ENCODE measurements around the gene ZNF546.
"Not testable (repeated sequence)": the region's sequence is repeated elsewhere in the genome, so short reads cannot be mapped to it uniquely, and the experiment has no call there.

Gene ZNF546

GRCh38 chr19:40038047-40038446, 41.2 kb downstream of the ZNF546 start:
- not testable (repeated sequence) for H3K4me3 ChIP-seq (ENCODE audit: low read length); H3K4me1 ChIP-seq (ENCODE audit: insufficient read depth, low read length); H2AFZ ChIP-seq (ENCODE audit: low read depth, low read length); H3K27me3 ChIP-seq (ENCODE audit: insufficient read depth, low read length)
- peaks cover 38% of the 10 kb centered on the region for H3K9me3 ChIP-seq (ENCODE audit: low read length)
- H3K36me3 ChIP-seq (ENCODE audit: insufficient read depth, low read length): peaks cover 38% of the 10 kb centered on the region

GRCh38 chr19:40041718-40042117, 44.9 kb downstream of the ZNF546 start:
- Histone ChIP-seq H3K9me3 (ENCODE audit: low read length) (peaks cover 30% of the 10 kb centered on the region), H3K36me3 (ENCODE audit: insufficient read depth, low read length) (peaks cover 26% of the 10 kb centered on the region)
- H2AFZ ChIP-seq (ENCODE audit: low read depth, low read length); H3K27me3 ChIP-seq (ENCODE audit: insufficient read depth, low read length); H3K4me1 ChIP-seq (ENCODE audit: insufficient read depth, low read length); H3K4me3 ChIP-seq (ENCODE audit: low read length): not testable (repeated sequence)

- H3K4me3 ChIP-seq (ENCODE audit: low read length): no peak overlapping the region
- peaks cover 10% of the 10 kb centered on the region for H3K36me3 ChIP-seq (ENCODE audit: insufficient read depth, low read length)
- H3K9me3 ChIP-seq (ENCODE audit: low read length): peaks cover 18% of the 10 kb centered on the region
- H3K27me3 ChIP-seq (ENCODE audit: insufficient read depth, low read length): no peaks in the 10 kb centered on the region
- peaks cover 17% of the 10 kb centered on the region for H3K4me1 ChIP-seq (ENCODE audit: insufficient read depth, low read length)
- no peak overlapping the region for H2AFZ ChIP-seq (ENCODE audit: low read depth, low read length)
Measured at GRCh38 chr19:40053491-40053890, 56.6 kb downstream of the ZNF546 start.

DNA sequence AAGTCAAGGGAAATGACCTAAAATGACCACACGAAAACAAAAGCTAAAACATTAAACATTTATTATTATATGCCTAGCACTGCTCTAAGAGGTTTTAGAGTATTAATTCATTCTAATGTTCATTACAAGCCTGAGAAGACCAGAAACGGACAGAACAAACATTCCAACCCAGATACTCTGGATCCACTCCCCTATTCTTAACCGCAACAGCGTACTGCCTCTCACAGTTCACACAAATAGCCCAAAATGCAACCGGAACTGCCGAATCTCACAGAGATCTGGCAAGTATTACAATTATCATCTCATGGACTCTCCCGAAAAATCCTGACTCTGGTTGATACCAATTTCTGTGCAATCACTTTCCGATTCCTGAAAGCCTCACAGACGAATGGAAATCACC, 57.8 kb downstream of the ZNF546 start:
- peak overlapping the region; percentile 67 for H3K4me3 ChIP-seq (ENCODE audit: low read length)
- H3K9me3 ChIP-seq (ENCODE audit: low read length): peaks cover 15% of the 10 kb centered on the region
- H3K27me3 ChIP-seq (ENCODE audit: insufficient read depth, low read length): no peaks in the 10 kb centered on the region
- H2AFZ ChIP-seq (ENCODE audit: low read depth, low read length): no peak overlapping the region
- H3K4me1 ChIP-seq (ENCODE audit: insufficient read depth, low read length): peaks cover 17% of the 10 kb centered on the region
- H3K36me3 ChIP-seq (ENCODE audit: insufficient read depth, low read length): peaks cover 1% of the 10 kb centered on the region

DNA sequence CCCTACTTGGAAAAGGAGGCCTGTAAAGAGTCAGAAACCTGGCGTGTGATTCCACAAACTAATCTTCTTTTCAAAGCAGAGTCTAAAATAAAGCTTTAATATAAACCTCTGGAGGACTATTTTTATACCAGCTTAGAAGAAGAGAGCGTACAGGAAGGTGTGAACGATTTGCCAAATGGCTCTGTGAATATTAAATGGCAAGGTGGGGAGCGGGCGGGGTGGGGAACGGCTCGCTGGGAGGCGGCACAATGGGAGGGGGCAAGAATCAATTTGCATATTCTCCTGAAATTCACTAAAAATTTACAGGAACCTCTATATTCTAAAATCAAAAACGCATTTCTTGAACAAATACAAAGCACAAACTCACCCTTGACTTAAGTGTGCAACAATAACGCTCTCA, 58.2 kb downstream of the ZNF546 start:
- Histone ChIP-seq H3K36me3 (ENCODE audit: insufficient read depth, low read length) (no peaks in the 10 kb centered on the region), H3K4me1 (ENCODE audit: insufficient read depth, low read length) (peaks cover 17% of the 10 kb centered on the region), H2AFZ (ENCODE audit: low read depth, low read length) (no peak overlapping the region), H3K4me3 (ENCODE audit: low read length) (peak overlapping the region; percentile 67), H3K9me3 (ENCODE audit: low read length) (peaks cover 19% of the 10 kb centered on the region), H3K27me3 (ENCODE audit: insufficient read depth, low read length) (no peaks in the 10 kb centered on the region)

DNA sequence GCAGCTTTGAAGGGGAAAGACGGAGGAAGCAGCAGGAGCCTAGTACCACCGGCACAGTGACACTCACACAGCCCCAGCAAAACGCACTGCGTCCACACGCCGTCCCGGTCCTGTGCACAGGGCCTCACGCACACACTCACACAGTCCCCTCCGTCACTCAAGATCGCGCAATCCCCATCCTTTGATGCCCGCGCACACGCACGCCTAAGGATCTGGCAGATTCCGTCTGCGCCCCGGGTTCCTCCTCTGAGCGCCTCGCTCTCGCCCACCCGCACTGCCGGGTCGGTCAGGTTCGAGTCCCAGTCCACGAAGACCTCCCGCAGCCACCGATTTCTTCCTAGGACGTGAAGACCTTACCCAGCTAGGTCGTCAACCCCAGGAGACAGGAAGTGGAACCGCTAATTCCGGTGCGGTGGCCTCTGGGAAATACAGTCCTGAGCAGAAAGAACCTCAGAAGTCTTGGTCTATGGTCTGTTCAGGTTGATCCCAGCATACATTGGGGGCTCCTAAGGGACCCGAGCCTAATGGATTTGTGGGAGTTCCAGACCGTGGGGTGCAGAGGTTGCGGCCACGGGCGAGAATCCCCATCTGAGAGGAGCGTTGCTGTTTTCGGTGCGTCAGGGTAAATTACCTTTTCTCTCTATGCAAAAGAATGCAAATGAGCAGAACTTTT, 59.1 kb downstream of the ZNF546 start, which contains the start of gene ZNF780B:
Gene ZNF780B, minus strand, starts transcription at position 400 of the 673 bp plus-strand sequence. CDS start 5,899 bp downstream, outside the sequence.
- peak within 1 kb of the TSS; percentile 67 for H3K4me3 ChIP-seq (ENCODE audit: low read length)
- no peaks in the 10 kb centered on the region for H3K27me3 ChIP-seq (ENCODE audit: insufficient read depth, low read length)
- peaks cover 13% of the 10 kb centered on the region for H3K9me3 ChIP-seq (ENCODE audit: low read length)
- H3K4me1 ChIP-seq (ENCODE audit: insufficient read depth, low read length): peaks cover 17% of the 10 kb centered on the region
- H3K36me3 ChIP-seq (ENCODE audit: insufficient read depth, low read length): no peaks in the 10 kb centered on the region
- peak within 1 kb of the TSS; percentile 89 for H2AFZ ChIP-seq (ENCODE audit: low read depth, low read length)

DNA sequence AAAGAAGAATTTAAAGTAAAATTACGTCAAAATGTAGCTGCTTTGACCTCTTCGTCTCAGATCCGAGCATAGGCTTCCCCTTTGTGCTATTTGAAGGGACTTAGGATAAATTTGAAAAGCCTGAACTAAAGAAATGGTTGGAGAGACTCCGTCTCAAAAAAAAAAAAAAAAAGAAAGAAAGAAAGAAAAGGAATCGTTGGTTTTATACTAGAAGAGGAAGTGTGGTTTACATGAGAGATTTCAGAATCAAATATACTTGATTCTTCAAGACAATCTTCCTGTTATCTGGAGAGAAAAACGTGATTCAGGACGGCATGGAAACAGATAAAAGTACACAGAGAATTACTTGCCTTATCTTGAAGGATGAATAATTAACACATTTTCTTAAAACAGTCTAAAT, 59.6 kb downstream of the ZNF546 start:
- H3K36me3 ChIP-seq (ENCODE audit: insufficient read depth, low read length): no peaks in the 10 kb centered on the region
- no peaks in the 10 kb centered on the region for H3K27me3 ChIP-seq (ENCODE audit: insufficient read depth, low read length)
- H3K9me3 ChIP-seq (ENCODE audit: low read length): peaks cover 13% of the 10 kb centered on the region
- H3K4me1 ChIP-seq (ENCODE audit: insufficient read depth, low read length): peaks cover 17% of the 10 kb centered on the region
- peak overlapping the region; percentile 67 for H3K4me3 ChIP-seq (ENCODE audit: low read length)
- H2AFZ ChIP-seq (ENCODE audit: low read depth, low read length): peak overlapping the region; percentile 89

GRCh38 chr19:40057166-40057565, 60.3 kb downstream of the ZNF546 start:
- H3K4me3 ChIP-seq (ENCODE audit: low read length): peak overlapping the region; percentile 67

GRCh38 chr19:40059624-40060023, 62.8 kb downstream of the ZNF546 start:
- H3K9me3 ChIP-seq (ENCODE audit: low read length): peaks cover 11% of the 10 kb centered on the region
- H3K4me3 ChIP-seq (ENCODE audit: low read length): no peak overlapping the region
- H3K4me1 ChIP-seq (ENCODE audit: insufficient read depth, low read length): peaks cover 14% of the 10 kb centered on the region
- no peaks in the 10 kb centered on the region for H3K27me3 ChIP-seq (ENCODE audit: insufficient read depth, low read length)
- H3K36me3 ChIP-seq (ENCODE audit: insufficient read depth, low read length): no peaks in the 10 kb centered on the region
- H2AFZ ChIP-seq (ENCODE audit: low read depth, low read length): no peak overlapping the region

More at GRCh38 chr19:40057166-40057565, 60.3 kb downstream of the ZNF546 start:
- H3K4me1 ChIP-seq (ENCODE audit: insufficient read depth, low read length): peaks cover 17% of the 10 kb centered on the region
- no peaks in the 10 kb centered on the region for H3K36me3 ChIP-seq (ENCODE audit: insufficient read depth, low read length)
- H3K27me3 ChIP-seq (ENCODE audit: insufficient read depth, low read length): no peaks in the 10 kb centered on the region
- H2AFZ ChIP-seq (ENCODE audit: low read depth, low read length): peak overlapping the region; percentile 89
- peaks cover 11% of the 10 kb centered on the region for H3K9me3 ChIP-seq (ENCODE audit: low read length)

DNA sequence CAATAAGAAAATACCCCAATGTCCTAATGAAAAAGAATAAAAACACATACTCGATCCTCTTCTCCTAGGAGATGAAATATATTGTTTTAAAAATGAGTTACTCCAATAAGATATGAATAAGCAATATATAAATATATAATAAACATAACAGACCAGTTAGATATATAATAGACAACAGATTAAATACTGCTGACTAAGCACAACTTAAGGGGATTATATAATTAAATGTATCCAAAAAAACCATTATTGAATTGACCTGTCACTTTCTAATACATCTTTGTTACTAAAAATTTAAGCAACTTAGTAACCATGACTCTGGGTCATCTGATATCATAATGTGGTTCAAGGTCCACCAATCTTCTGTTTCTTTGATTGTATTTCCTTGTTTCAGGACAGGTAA, 73.2 kb downstream of the ZNF546 start:
- no peaks in the 10 kb centered on the region for H3K27me3 ChIP-seq (ENCODE audit: insufficient read depth, low read length)
- no peak overlapping the region for H2AFZ ChIP-seq (ENCODE audit: low read depth, low read length)
- H3K4me1 ChIP-seq (ENCODE audit: insufficient read depth, low read length): peaks cover 3% of the 10 kb centered on the region
- no peak overlapping the region for H3K4me3 ChIP-seq (ENCODE audit: low read length)
- peaks cover 22% of the 10 kb centered on the region for H3K9me3 ChIP-seq (ENCODE audit: low read length)
- peaks cover 18% of the 10 kb centered on the region for H3K36me3 ChIP-seq (ENCODE audit: insufficient read depth, low read length)
